Neural cell (in vitro differentiated cells): ENCODE data around the gene VWF. TPM values are rescaled to one million over a fixed set of nuclear protein-coding genes. Genes with fewer than 3 reads are reported as not detected.

Experiments used
- H2AFZ ChIP-seq: fragments of 200-600, 300-800 bp; sonication (generic), shearing (Covaris generic); 2 replicates; pipeline ENCODE4 v1.6.0; 2014; ENCODE audit warnings: low read depth, mild to moderate bottlenecking, antibody characterized with exemption, low read length, moderate library complexity
- H3F3A ChIP-seq: fragments of 200-600 bp; shearing (Covaris generic); 2 replicates; pipeline ENCODE4 v1.6.1; 2016; ENCODE audit warnings: mild to moderate bottlenecking, moderate library complexity, mixed read lengths, antibody characterized with exemption, low read length; ENCODE audit not compliant: insufficient read depth, poor library complexity, severe bottlenecking
- H3K27ac ChIP-seq: fragments of 200-600, 300-800 bp; sonication (generic), shearing (Covaris generic); 2 replicates; pipeline ENCODE4 v1.5.1; 2014; ENCODE audit warnings: mild to moderate bottlenecking, low read length, moderate library complexity
- H3K27me3 ChIP-seq: fragments of 300-800, 200-600 bp; sonication (generic), shearing (Covaris generic); 2 replicates; pipeline ENCODE4 v1.6.0; 2014; ENCODE audit warnings: mild to moderate bottlenecking, low read depth, low read length, moderate library complexity; ENCODE audit not compliant: insufficient read depth
- H3K36me3 ChIP-seq: fragments of 300-800, 200-600 bp; sonication (generic), shearing (Covaris generic); 2 replicates; pipeline ENCODE4 v1.5.1; 2014; ENCODE audit warnings: mild to moderate bottlenecking, antibody characterized with exemption, low read length, moderate library complexity; ENCODE audit not compliant: insufficient read depth
- H3K4me2 ChIP-seq: fragments of 300-800, 200-600 bp; sonication (generic), shearing (Covaris generic); 2 replicates; pipeline ENCODE4 v1.6.0; 2014; ENCODE audit warnings: mild to moderate bottlenecking, low read length
- H3K4me3 ChIP-seq: fragments of 300-800, 200-600 bp; sonication (generic), shearing (Covaris generic); 2 replicates; pipeline ENCODE4 v1.5.1; 2014; ENCODE audit warnings: mild to moderate bottlenecking, low read length, moderate library complexity
- H3K79me2 ChIP-seq: fragments of 200-600 bp; shearing (Covaris generic); replicated peaks from 2 replicates; pipeline ENCODE4 v1.6.0; 2014; ENCODE audit warnings: mild to moderate bottlenecking, low read length, moderate library complexity; ENCODE audit not compliant: insufficient read depth
- H3K9ac ChIP-seq: fragments of 300-800, 200-600 bp; sonication (generic), shearing (Covaris generic); 2 replicates; pipeline ENCODE4 v1.6.1; 2016; ENCODE audit warnings: mild to moderate bottlenecking, low read length, mixed read lengths
- H3K9me2 ChIP-seq: fragments of 200-600 bp; shearing (Covaris generic); 2 replicates; pipeline ENCODE4 v1.6.1; 2016; ENCODE audit warnings: mild to moderate bottlenecking, low read length, mixed read lengths; ENCODE audit not compliant: insufficient read depth
- H3K9me3 ChIP-seq: fragments of 200-600, 300-800 bp; sonication (generic), shearing (Covaris generic); 2 replicates; pipeline ENCODE4 v1.6.1; 2016; ENCODE audit warnings: mild to moderate bottlenecking, mixed run types, low read length, moderate library complexity, mixed read lengths
- H4K20me1 ChIP-seq: fragments of 200-600 bp; shearing (Covaris generic); 2 replicates; pipeline ENCODE4 v1.6.1; 2016; ENCODE audit warnings: mild to moderate bottlenecking, mixed run types; ENCODE audit not compliant: insufficient read depth
- CTCF ChIP-seq: fragments of 450-650 bp; IDR thresholded peaks from 2 replicates; pipeline ENCODE4 v1.5.1; 2014; ENCODE audit warnings: antibody characterized with exemption, mild to moderate bottlenecking, moderate library complexity; ENCODE audit not compliant: poor library complexity, severe bottlenecking
- EP300 ChIP-seq: fragments of 450-650 bp; conservative IDR thresholded peaks from 2 replicates; pipeline ENCODE4 v1.6.1; 2014; ENCODE audit warnings: antibody characterized with exemption, mild to moderate bottlenecking, moderate library complexity; ENCODE audit not compliant: poor library complexity, severe bottlenecking
- EZH2 ChIP-seq: fragments of 200-600, 300-800 bp; shearing (Covaris generic), sonication (generic); IDR thresholded peaks from 2 replicates; pipeline ENCODE4 v1.6.1; 2014; ENCODE audit warnings: antibody characterized with exemption, low read length, borderline replicate concordance, mild to moderate bottlenecking; ENCODE audit not compliant: insufficient read depth, poor library complexity, severe bottlenecking
- MXI1 ChIP-seq: fragments of 450-650 bp; conservative IDR thresholded peaks from 2 replicates; pipeline ENCODE4 v1.6.1; 2014; ENCODE audit warnings: antibody characterized with exemption, mild to moderate bottlenecking; ENCODE audit not compliant: poor library complexity, severe bottlenecking
- POLR2AphosphoS5 ChIP-seq: IDR thresholded peaks from 2 replicates; pipeline ENCODE4 v1.6.1; 2012
- RAD21 ChIP-seq: fragments of 450-650 bp; conservative IDR thresholded peaks from 2 replicates; pipeline ENCODE4 v1.6.1; 2014; ENCODE audit warnings: antibody characterized with exemption, mild to moderate bottlenecking, moderate library complexity
- REST ChIP-seq: IDR thresholded peaks from 2 replicates; pipeline ENCODE4 v1.6.1; 2012; ENCODE audit warnings: borderline replicate concordance
- SMC3 ChIP-seq: fragments of 450-650 bp; conservative IDR thresholded peaks from 2 replicates; pipeline ENCODE4 v1.6.1; 2014; ENCODE audit warnings: antibody characterized with exemption, mild to moderate bottlenecking, moderate library complexity; ENCODE audit not compliant: poor library complexity
- TAF1 ChIP-seq: IDR thresholded peaks from 2 replicates; pipeline ENCODE4 v1.6.1; 2012; ENCODE audit warnings: low read depth
- polyA plus RNA-seq: library from polyadenylated mRNA; depleted of rRNA; stranded (reverse); fragments of >200 nt; gene quantifications from 2 replicates; pipeline ENCODE4 v1.2.3, GENCODE V29; 2014

The VWF gene
- polyA plus RNA-seq, 1 donor from 2014 or later = not detected

- Histone ChIP-seq H3K9me2 (no peaks in the 10 kb centered on the region), H3K79me2 (no peaks in the 10 kb centered on the region), H3K9ac (no peak overlapping the region), H4K20me1 (no peaks in the 10 kb centered on the region), H3K36me3 (no peaks in the 10 kb centered on the region), H3F3A (no peaks in the 10 kb centered on the region), H3K9me3 (no peaks in the 10 kb centered on the region), H3K27me3 (no peaks in the 10 kb centered on the region), H2AFZ (no peak overlapping the region), H3K4me2 (no peak overlapping the region), H3K4me3 (no peak overlapping the region), H3K27ac (no peak overlapping the region)
- no peak for TF ChIP-seq MXI1
- TF ChIP-seq EP300 = no peak
- TF ChIP-seq POLR2AphosphoS5 = no peak
- TF ChIP-seq EZH2 = no peak
- no peak for TF ChIP-seq REST
- TF ChIP-seq TAF1 = no peak
- no peak for TF ChIP-seq CTCF
- TF ChIP-seq RAD21 = no peak
- no peak for TF ChIP-seq SMC3
Measured at GRCh38 chr12:5900533-5901205, 223.8 kb downstream of the VWF start.

GRCh38 chr12:5900076-5900475 lies 224.4 kb downstream of the VWF start:
- H3K36me3 ChIP-seq = no peaks in the 10 kb centered on the region
- no peaks in the 10 kb centered on the region for H4K20me1 ChIP-seq
- H3K27me3 ChIP-seq = no peaks in the 10 kb centered on the region
- TF ChIP-seq SMC3 (no peak), EP300 (no peak), TAF1 (no peak), EZH2 (no peak), REST (no peak), MXI1 (no peak), CTCF (no peak), POLR2AphosphoS5 (no peak), RAD21 (no peak)
- H3K4me3 ChIP-seq = no peak overlapping the region
- no peak overlapping the region for H3K27ac ChIP-seq
- no peaks in the 10 kb centered on the region for H3F3A ChIP-seq
- H3K9me2 ChIP-seq = no peaks in the 10 kb centered on the region
- H3K79me2 ChIP-seq = no peaks in the 10 kb centered on the region
- no peaks in the 10 kb centered on the region for H3K9me3 ChIP-seq
- no peak overlapping the region for H3K4me2 ChIP-seq
- no peak overlapping the region for H3K9ac ChIP-seq
- H2AFZ ChIP-seq = no peak overlapping the region
